GM18507 (cell line): ENCODE data around the gene PHC1.
"Not testable (repeated sequence)": the region's sequence is repeated elsewhere in the genome, so short reads cannot be mapped to it uniquely, and the experiment has no call there.

Experiments
- DNase-seq: peaks from one replicate; pipeline ENCODE4 v3.0.0; 2011; ENCODE audit warnings: low read depth; ENCODE audit not compliant: insufficient read length; ENCODE audit errors: extremely low spot score
- FAIRE-seq: peaks from 2 replicates; lab custom pipeline; 2011; peaks lifted over from hg19 to GRCh38; lab: Jason Lieb, UNC

Gene PHC1

GRCh38 chr12:8906266-8907180, 7.8 kb upstream of the PHC1 start:
- DNase-seq (no peak), FAIRE-seq (no peak)

GRCh38 chr12:8907513-8907912, 6.8 kb upstream of the PHC1 start:
- FAIRE-seq, result no peak
- DNase-seq, result no peak

GRCh38 chr12:8909752-8910151, 4.6 kb upstream of the PHC1 start:
- DNase-seq, result no peak
- no peak for FAIRE-seq

- no peak for DNase-seq
- FAIRE-seq, result no peak
These were observed 2.6 kb upstream of the PHC1 start for GRCh38 chr12:8911606-8912268.

GRCh38 chr12:8912914-8913313, 1.4 kb upstream of the PHC1 start:
- peak; percentile 21 for FAIRE-seq

GRCh38 chr12:8913702-8914032, 642 bp upstream of the PHC1 start:
- no peak for DNase-seq
- no peak for FAIRE-seq

More at GRCh38 chr12:8912914-8913313, 1.4 kb upstream of the PHC1 start:
- DNase-seq, result no peak

GRCh38 chr12:8914716-8915526, 612 bp downstream of the PHC1 start:
- FAIRE-seq (peak; percentile 72), DNase-seq (peak; percentile 38)

GRCh38 chr12:8916154-8916553, 1.8 kb downstream of the PHC1 start:
- DNase-seq (no peak), FAIRE-seq (no peak)

- FAIRE-seq (no peak), DNase-seq (no peak)
These were observed 2.7 kb downstream of the PHC1 start for GRCh38 chr12:8917031-8917430.

GRCh38 chr12:8917751-8918150, 3.4 kb downstream of the PHC1 start:
- no peak for FAIRE-seq
- DNase-seq, result no peak

- not testable (repeated sequence) for FAIRE-seq, DNase-seq
These were observed 5.3 kb downstream of the PHC1 start for GRCh38 chr12:8919643-8920042.

- FAIRE-seq (no peak), DNase-seq (no peak)
These were observed 8.2 kb downstream of the PHC1 start for GRCh38 chr12:8922544-8922943.

GRCh38 chr12:8930655-8931323, 16.5 kb downstream of the PHC1 start:
- FAIRE-seq, DNase-seq: not testable (repeated sequence)

GRCh38 chr12:8932464-8932863, 18.2 kb downstream of the PHC1 start:
- not testable (repeated sequence) for FAIRE-seq, DNase-seq

- not testable (repeated sequence) for DNase-seq, FAIRE-seq
These were observed 19.8 kb downstream of the PHC1 start for GRCh38 chr12:8934080-8934479.

GRCh38 chr12:8936735-8937134, 22.4 kb downstream of the PHC1 start:
- DNase-seq (no peak), FAIRE-seq (no peak)

GRCh38 chr12:8937842-8938442, 23.6 kb downstream of the PHC1 start:
- FAIRE-seq, DNase-seq: not testable (repeated sequence)

- FAIRE-seq (no peak), DNase-seq (no peak)
These were observed 27.6 kb downstream of the PHC1 start for GRCh38 chr12:8941691-8942478.
